Activated CD4-positive, CD25-positive, alpha-beta regulatory T cell treated with anti-CD3 and anti-CD28 coated beads, Interleukin-2, amount 50 U/mL, for 24 hours (primary cell): ENCODE measurements around the gene ACKR2.
"Not testable (repeated sequence)": the region's sequence is repeated elsewhere in the genome, so short reads cannot be mapped to it uniquely, and the experiment has no call there.

Experiments used
- ATAC-seq, 2 donors: fragments of 150-1000 bp; cut with Tn5 transposase; one replicate each; pipeline ENCODE4 v1.10.0; 2021; ENCODE audit warnings: mild to moderate bottlenecking in 1 of 2, moderate library complexity in 1 of 2

ACKR2 gene

DNA sequence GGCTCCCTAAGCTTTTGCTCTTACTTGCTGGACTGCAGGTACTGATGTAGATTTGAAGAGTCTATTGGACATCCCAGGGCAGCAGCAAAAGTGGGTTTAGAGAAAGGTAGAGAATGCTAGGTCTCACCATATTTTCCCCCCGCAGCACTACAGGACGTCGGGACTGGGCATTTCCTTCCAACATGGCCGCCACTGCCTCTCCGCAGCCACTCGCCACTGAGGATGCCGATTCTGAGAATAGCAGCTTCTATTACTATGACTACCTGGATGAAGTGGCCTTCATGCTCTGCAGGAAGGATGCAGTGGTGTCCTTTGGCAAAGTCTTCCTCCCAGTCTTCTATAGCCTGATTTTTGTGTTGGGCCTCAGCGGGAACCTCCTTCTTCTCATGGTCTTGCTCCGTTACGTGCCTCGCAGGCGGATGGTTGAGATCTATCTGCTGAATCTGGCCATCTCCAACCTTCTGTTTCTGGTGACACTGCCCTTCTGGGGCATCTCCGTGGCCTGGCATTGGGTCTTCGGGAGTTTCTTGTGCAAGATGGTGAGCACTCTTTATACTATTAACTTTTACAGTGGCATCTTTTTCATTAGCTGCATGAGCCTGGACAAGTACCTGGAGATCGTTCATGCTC lies 55.2 kb downstream of the ACKR2 start:
- ATAC-seq, result no peak

- ATAC-seq, result no peak
Observed at GRCh38 chr3:42865256-42865655, 56.0 kb downstream of the ACKR2 start.

- no peak for ATAC-seq
Observed at GRCh38 chr3:42867138-42867537, 57.9 kb downstream of the ACKR2 start.

DNA sequence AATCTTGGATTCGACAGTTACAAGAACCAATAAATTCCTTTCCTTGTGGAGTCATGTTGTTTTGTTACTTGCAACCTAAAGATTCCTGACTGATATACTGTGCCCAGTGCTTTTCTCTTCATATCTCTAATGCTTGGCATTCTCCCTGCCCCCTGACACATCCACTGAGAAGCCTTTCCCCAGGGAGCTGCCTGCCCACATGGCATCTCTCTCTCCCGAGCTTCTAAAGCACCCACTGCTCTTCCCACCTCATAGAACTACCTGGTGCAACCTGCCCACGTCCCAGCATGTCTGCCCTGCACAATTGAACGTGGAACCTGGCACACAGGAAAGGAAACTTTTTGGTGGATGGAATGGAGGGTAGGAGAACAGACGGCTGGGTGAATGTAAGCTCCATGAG lies 59.6 kb downstream of the ACKR2 start:
- ATAC-seq, result no peak

DNA sequence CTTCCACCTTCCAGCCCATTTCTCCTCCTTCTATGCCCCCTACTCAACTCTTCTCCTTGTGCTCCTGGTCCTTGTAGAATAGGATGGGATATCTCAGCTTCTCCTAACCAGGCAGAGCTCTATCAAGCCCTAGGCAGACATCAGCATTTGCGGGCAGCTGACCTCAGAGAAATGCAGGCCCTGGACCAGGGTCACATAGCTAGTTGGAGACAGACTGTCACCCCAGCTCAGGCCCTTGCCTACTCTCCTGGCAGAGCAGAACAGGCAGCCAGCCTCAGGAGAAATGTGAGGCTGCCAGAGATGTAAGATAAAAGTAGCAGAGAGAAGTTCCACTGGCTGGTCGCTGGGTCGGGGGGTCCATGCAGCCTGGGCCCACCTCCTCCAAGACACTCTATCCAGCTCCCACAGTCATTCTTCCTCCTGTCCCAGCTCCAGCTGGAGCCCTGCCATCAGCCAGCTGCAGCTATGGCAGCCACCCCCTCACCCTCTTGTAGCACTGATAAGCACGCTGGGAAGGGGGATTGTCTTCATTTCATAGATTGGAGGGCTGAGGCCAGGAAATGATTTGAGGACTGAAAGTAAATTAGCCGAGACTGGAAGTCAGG lies 62.4 kb downstream of the ACKR2 start:
- no peak for ATAC-seq

- ATAC-seq, result no peak
Observed at GRCh38 chr3:42872718-42873117, 63.5 kb downstream of the ACKR2 start.

GRCh38 chr3:42873221-42873982 lies 64.2 kb downstream of the ACKR2 start:
- ATAC-seq, result no peak

GRCh38 chr3:42874749-42875148 lies 65.5 kb downstream of the ACKR2 start:
- no peak for ATAC-seq

GRCh38 chr3:42875325-42876151 lies 66.3 kb downstream of the ACKR2 start, which contains the start of gene CYP8B1:
Gene CYP8B1 (minus strand): TSS chr3:42875879. CDS start chr3:42875816, 63 bp downstream.
- no peak for ATAC-seq

- ATAC-seq, result no peak
Observed at GRCh38 chr3:42876401-42876800, 67.2 kb downstream of the ACKR2 start.

DNA sequence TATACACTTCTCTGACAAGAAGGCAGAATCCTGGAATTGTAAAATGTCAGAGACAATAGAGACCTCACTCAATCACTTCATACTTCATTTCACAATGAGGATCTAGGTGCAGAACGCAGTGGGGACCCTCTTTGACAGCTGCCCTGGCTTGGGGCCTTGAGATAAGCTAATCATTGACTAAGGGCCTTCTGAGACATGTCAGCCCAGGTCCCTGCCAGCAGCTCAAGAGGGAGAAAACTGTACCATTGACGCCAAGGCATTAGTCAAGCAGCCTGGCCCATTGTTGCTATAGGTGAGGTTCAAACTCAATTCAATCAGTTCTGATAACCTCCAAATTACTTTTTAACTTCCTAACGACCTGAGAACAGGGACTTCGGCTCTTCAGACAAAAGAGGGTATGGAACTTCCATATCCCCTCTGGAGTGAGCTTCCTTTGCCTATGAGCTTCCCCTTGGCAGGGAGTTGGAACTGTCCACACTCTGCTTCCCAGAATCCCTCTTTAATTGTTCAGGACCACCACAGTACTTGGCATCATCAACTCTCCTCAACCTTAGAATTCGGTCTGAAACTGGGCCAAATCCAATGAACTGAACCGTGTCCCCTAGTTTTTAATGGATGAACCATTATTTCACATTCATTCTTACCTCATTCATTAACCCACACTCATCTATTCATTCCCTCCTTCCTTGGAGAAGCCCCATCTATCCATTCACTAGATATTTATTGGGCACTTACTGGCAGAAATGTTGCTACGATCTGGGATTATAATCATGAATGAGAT lies 67.9 kb downstream of the ACKR2 start:
- ATAC-seq, result no peak

GRCh38 chr3:42877881-42878280 lies 68.6 kb downstream of the ACKR2 start:
- no peak for ATAC-seq

- no peak for ATAC-seq
Observed at GRCh38 chr3:42880183-42880582, 70.9 kb downstream of the ACKR2 start.

DNA sequence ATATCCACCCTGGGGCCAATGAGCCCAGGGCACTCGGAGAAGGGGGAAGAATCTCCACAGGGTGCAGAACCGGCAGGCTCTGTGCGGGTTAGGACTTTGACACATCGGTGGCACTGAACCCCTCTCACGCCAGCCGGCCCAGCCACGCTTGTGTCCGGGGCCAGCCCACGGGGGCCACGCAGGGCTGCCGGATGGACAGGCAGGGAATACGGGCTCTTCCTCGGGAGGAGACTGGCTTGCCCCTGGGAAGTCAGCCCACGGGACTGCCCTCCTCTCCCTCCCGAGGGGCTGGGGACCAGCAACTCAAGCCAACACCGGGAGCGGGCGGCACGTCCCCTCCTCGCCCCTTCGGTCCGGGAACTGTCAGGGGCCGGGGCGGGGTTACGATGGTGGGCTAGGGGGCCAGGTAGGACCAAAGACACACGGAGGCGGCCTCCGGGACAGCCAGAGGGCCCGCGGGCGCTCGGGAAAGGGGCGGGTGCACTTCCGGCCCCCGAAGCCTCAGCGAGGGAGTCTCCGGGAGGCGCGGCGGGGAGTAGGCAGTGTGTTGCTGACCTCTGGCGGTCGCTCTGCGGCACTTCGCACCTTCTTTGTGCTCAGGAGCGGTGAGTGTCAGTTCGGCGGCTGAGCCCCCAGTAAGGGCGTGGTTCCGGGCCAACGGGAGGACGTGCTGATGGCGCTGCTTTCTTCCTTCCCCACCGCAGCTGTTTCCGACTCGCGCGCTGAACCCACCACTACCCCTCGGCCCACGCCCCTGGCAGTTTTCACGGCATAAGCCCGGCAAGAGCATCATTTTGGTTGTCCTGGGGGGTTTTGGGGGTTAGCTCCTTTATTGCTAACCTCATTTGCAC lies 71.6 kb downstream of the ACKR2 start:
- ATAC-seq, result peak; percentile 99 to 100

- ATAC-seq, result not testable (repeated sequence)
Observed at GRCh38 chr3:42883251-42883930, 74.1 kb downstream of the ACKR2 start.

- ATAC-seq, result no peak
Observed at GRCh38 chr3:42884324-42884723, 75.1 kb downstream of the ACKR2 start.

DNA sequence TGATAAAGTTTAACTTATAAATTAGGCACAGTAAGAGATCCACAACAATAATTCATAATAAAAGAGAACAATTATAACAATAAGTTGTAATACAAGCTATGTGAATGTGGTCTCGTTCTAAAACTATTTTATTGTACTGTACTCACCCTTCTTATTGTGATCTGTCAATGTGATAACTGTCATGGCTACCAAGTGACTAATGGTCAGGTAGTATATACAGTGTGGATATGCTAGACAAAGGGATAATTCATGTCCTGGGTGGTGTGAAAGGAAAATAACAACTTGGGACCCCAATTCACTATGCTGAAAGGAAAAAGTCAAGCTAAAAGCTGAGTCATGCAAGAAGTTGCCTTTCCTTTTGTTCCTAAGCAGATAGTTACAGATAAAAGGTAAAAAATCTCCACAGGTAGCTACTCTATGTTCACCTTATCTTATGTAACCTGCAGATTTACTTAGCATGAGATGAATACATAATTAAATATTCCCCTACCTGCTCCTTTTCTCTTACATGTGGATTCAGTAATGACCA lies 77.1 kb downstream of the ACKR2 start:
- ATAC-seq, result no peak

DNA sequence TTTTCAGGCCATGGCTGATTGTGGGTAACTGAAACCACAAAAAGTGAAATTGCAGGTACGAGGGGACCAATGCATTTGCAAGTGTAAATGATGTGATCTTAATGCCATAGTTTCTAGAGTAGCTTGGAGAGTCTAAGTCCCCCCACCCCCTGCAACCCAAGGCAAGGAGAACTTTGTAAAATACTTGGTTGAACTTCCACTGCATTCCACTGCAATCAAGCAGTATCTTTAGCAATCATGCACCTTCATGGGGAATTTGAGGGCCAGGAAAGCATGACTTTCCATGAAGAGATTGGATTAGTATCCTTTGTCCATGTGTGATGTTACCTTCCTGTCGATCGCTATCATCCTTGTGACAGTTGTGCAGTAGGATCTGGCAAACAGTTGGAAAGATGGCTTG lies 77.8 kb downstream of the ACKR2 start:
- ATAC-seq, result no peak

- ATAC-seq, result no peak
Observed at GRCh38 chr3:42891042-42891441, 81.8 kb downstream of the ACKR2 start.

DNA sequence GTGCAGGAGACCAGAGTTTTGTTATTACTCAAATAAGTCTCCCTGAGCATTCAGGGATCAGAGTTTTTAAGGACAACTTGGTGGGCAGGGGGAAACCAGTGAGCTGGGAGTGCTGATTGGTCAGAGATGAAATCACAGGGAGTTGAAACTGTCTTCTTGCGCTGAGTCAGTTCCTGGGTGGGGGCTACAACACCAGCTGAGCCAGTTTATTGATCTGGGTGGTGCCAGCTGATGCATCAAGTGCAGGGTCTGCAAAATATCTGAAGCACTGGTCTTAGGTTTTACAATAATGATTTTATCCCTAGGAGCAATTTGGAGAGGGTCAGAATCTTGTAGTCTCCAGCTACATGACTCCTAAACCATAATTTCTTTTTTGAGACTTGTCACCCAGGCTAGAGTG lies 82.9 kb downstream of the ACKR2 start:
- no peak for ATAC-seq
